Measurements from ENCODE around the gene ACOT4.
"Not testable (repeated sequence)": the region's sequence is repeated elsewhere in the genome, so short reads cannot be mapped to it uniquely, and the experiment has no call there.

The ACOT4 gene

GRCh38 chr14:73634011-73634833, 42.5 kb downstream of the ACOT4 start:
- no peak for DNase-seq

- not testable (repeated sequence) for DNase-seq
These were observed 44.7 kb downstream of the ACOT4 start for GRCh38 chr14:73636355-73636754.

- DNase-seq: no peak
These were observed 46.2 kb downstream of the ACOT4 start for GRCh38 chr14:73637830-73638229.

- no peak for DNase-seq
These were observed 49.2 kb downstream of the ACOT4 start for GRCh38 chr14:73640796-73641365.

GRCh38 chr14:73644531-73645247, 53.0 kb downstream of the ACOT4 start, which contains the start of gene DNAL1:
DNAL1 (plus strand) TSS chr14:73644986; CDS start chr14:73645040, 54 bp downstream.
- peak; percentile 94 for DNase-seq

GRCh38 chr14:73645248-73645610, 53.6 kb downstream of the ACOT4 start:
- no peak for DNase-seq
